Activated T-cell treated with anti-CD3 and anti-CD28 coated beads, Interleukin-2, amount 50 U/mL, for 48 hours (primary cell): ENCODE results near the gene CR1L.
"Not testable (repeated sequence)": the region's sequence is repeated elsewhere in the genome, so short reads cannot be mapped to it uniquely, and the experiment has no call there.

Source experiments
- DNase-seq, 2 experiments: peaks; one replicate each; pipeline ENCODE4 v3.0.0-alpha.2; 2020

Gene CR1L

DNA sequence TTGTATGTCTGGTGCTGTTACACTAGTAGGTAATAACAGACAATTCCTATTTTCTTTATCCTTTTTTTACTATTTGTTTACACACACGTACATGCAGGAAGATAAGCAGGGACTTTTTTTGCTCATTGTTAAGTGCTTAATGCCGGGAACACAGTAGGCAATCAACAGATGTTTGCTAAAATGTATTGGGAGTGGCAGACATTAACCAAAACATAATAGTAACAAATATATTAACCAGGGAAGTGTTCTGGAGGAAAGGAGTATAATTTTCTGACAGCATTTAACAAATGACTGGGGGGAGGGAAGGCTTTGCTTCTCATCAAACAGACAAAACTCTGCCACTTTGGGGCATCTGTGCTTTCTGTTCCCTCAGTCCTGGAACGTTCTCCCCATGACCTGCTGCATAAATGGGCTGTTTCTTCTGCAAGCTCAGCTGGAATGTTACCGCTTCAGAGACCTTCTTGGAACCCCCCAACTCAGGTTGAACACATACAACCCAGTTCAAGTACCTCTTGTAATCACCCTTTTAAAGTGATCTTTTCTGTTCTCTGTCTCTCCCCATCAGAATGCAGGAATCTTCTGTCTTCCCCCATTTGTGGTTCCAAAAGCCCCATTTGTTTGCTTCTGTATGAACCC lies 2.1 kb downstream of the CR1L start:
- no peak for DNase-seq

DNA sequence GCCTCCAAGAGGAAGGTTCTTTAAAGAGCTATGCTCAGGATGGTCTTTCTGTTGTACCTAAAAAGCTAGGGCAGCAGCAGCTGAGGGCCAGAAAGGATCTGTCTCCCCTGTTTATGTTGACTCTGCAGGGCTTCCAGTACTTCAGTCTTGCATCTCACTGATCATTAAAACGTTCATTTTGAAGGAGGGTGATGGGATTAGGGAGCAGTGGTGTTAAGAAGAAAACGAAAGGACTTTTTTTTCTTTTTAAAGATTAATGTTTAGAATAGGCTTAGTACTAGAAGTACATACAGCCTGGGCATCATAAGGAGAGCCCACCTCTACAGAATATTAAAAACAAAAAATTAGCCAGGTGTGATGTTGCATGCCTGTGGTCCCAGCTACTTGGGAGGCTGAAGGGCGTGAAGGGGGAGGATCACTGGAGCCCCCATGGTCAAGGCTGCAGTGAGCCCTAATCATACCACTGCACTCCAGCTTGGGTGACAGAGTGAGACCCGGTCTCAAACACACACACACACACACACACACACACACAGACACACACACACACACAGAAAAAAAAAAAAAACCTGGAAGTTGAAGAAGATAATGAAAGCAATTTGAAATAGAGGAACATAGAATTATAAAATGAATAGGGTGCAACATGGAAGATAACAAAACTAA lies 2.9 kb downstream of the CR1L start:
- DNase-seq: no peak

DNA sequence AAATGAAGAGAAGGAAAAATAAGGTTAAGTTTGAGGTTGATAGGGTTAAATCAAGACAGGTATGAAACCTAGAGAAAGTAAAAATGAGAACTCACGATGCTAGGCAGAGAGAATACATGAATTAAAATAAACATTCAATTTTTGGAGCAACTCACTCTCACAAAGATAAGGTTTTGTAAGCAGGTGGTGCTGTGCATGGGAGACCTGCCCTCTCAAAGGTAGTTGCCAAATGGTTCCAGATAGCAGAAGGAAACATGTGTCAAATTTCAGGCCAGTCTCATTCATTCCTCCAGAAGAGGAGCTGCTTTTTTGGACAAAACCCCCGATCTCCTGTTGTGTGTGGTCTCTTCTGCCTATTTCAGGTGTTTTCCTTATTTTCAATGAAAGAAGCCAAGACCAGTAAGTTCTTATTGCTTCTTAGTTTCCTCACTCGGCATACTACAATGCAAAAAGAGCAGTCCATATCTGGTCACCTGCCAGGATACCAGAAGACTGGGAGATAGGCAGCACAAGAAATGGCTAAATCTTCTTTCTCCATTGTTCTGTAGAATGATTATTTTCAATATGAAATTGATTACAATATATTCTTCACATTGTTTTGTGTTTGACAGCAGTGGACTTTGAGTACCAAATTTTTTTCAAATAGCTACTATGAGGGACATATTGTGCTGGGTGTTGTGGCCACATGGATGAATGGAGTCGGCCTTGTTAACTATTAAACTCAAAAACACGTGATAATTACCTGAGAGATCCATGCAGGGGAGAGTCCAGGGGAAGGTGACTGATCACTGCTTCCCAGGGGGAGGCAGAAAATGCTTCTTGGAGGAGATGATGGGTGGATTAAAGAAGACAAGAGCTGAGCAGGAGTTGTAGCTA lies 3.6 kb downstream of the CR1L start:
- DNase-seq: no peak

DNA sequence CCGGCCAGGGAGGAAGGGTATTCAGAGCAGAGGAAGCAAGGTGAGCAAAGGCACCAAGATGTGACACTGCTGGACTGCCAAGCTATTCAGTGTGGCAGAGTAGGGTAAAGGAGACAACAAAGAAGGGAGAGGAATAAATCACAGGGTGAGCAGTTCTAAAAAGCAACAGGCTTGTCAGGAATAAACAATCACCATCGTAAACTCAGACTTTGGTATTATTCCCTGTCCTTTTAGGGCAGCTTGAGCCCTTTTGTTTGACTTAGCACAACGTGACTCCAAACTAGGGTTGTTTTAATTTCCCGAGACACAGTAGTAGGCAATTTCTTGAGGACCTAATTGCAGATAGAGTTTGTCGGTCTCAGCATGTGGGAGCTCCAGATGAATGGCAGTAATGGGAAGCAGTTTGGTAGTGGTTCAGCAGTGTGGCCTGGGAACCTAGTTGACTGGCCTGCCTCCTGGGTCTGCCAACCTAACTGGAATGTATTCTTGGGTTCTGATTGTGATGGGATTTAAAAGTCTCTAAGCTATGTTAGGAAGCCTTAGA lies 4.3 kb downstream of the CR1L start:
- DNase-seq: no peak

DNA sequence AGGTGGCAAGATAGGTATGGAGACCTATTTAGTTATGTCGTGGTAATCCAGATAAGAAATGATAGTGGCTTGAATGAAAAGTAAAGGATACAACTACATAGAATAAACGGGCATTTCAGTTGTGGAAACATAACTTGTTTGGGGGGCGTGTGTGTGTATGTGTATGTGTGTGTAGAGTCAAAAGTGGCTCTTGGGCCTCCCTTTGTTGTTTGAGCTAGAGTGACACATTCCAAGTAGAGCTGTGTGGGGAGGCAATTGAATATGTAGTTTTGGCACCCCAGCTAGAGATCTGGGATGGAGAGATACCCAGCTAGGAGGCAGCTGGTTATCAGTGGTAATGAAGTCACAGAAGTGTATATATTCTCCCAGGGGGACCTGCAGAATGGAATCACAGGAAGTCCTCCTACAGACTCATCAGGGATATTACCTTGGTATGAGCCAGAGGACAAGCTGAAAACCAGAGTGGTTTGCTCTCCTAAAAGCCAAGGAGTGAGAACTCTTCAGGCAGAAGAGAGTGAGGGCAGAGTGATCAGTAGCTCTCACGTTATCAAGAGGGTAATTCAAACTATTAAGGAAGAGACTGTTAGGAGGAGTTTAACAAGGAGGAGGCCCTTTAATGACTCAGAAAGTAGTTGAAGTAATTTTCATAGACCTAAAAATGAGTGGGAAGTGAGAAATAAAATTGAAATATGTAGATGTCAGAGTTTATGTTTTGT lies 5.1 kb downstream of the CR1L start:
- no peak for DNase-seq

DNA sequence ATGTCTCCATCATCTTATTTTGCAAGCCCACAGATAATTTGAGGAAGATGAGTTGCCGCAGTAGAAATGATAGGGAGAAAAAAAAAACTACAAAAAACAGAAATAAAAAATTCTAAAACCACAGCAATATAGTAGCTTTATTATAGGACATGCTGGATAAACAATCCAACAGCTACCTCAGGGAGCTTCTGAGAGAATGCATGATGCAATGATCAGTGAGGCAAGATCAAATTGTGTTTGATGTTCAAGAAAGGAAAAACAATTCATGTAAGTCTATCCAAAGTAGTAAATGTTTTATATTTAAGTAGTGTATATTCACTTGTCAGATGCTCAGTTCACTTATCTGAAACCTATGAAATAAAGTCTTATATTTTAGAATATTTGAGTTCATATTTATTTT lies 6.7 kb downstream of the CR1L start:
- DNase-seq: no peak

DNA sequence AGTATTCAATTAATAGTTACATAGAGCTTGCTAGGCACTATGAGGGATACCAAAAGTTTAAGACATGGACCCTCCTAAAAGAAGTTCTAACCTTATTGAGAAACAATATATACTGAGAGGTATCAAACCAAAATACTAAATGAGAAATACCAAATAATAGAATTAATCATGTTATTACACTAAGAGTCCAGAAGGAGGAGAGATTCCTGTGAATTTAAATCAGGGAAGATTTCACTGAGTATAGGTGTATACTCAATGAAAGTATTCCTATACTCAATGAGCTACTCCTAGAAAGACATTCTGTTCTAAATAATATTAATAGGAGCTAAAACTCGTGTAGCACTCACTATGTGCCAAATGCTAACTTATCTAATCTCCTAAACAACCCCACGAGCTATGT lies 9.4 kb downstream of the CR1L start:
- DNase-seq: no peak

DNA sequence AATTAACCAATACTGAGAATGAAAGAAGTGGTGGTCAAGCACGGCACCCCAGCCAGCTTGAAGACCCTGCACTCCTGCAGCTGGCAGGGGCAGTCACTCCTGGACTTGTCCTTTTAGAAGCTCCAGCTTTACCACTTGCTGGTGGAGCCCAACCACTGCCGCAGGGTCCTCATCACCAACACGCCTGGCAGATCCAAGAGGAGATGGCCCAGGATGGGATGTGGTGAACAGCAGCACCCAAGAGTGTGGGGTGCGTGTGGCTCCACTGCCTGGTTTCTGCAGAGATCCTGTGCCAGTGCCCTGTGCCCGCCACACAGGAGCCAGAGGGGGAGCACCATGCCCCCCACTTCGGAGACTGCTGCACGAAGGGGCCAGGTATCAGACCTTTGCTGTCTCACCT lies 13.5 kb downstream of the CR1L start:
- DNase-seq: no peak

DNA sequence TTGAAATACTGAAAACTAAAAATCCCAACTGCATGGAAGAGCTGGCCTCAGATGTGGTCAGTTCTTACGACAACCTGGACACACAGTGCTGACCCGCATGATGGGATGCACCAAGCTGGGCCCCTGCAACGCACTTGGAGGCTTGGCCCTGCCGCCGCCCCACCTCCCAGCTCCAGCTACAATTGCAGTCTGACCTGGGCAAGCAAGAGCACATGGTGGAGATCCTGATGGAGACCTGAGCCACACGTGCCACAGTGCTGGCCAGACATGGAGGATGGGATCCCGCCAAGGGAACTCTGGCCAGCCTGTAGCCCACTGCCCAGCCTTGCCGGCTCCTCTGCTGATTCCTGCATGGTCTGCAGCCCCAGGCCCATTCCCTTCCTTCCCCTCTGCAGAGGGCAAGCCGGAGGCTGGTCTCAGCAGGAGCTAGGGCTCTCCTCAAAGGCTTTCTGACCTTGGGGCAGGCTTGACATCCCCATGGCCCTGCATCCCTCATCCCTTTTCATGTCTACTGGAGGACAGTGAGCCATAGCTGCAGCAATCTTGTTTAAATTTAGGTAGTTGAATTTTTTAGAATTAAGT lies 14.1 kb downstream of the CR1L start:
- no peak for DNase-seq

DNA sequence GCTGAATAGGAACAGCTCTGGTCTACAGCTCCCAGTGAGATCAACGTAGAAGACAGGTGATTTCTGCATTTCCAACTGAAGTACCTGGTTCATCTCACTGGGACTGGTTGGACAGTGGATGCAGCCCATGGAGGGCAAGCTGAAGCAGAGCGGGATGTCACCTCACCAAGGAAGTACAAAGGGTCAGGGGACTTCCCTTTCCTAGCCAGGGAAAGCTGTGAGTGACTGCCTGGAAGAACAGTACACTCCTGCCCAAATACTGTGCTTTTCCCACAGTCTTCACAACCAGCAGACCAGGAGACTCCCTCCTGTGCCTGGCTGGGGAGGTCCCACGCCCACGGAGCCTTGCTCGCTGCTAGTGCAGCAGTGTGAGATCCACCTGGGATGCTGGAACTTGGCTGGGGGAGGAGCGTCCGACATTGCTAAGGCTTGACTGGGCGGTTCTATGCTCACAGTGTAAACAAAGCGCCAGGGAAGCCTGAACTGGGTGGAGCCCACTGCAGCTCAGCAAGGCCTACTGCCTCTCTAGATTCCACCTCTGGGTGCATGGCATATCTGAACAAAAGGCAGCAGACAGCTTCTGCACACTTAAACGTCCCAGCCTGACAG lies 14.7 kb downstream of the CR1L start:
- DNase-seq: no peak

DNA sequence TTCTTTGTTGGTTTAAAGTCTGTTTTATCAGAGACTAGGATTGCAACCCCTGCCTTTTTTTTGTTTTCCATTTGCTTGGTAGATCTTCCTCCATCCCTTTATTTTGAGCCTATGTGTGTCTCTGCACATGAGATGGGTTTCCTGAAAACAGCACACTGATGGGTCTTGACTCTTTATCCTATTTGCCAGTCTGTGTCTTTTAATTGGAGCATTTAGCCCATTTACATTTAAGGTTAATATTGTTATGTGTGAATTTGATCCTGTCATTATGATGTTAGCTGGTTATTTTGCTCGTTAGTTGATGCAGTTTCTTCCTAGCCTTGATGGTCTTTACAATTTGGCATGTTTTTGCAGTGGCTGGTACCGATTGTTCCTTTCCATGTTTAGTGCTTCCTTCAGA lies 16.5 kb downstream of the CR1L start:
- DNase-seq: not testable (repeated sequence)

DNA sequence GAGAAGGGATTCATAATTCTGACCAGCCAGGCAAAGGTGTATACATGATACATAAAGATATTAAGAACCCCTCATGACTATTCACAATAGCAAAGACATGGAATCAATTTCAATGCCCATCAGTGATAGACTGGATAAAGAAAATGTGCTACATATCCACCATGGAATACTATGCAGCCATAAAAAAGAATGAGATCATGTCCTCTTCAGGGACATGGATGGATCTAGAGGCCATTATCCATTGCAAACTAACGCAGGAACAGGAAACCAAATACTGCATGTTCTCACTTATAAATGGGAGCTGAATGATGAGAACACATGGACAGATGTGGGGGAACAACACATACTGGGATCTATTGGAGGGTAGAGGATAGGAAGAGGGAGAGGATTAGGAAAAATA lies 21.4 kb downstream of the CR1L start:
- DNase-seq: no peak

DNA sequence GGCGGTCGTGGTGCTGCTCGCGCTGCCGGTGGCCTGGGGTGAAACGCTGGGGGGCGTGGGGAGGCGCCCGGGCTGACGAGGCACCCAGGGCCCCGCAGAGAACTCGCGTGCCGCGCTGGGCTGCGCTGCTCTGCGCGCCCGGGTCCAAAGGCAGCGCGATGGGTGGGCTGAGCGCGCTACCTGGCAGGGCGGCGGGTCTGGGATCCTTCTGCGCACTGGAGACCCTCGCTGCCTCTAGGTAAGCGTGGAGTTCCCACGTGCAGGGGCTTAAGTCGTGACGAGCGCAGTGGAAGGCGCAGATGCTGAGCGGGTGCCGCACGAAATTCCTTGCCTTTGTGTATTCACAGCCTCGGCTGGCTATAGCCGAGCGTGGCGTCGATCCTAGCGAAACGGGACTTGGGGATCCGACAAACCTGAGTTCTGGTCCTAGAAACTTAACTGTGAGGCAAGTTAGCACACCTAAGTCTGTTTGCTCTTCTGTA lies 24.6 kb downstream of the CR1L start:
- no peak for DNase-seq

DNA sequence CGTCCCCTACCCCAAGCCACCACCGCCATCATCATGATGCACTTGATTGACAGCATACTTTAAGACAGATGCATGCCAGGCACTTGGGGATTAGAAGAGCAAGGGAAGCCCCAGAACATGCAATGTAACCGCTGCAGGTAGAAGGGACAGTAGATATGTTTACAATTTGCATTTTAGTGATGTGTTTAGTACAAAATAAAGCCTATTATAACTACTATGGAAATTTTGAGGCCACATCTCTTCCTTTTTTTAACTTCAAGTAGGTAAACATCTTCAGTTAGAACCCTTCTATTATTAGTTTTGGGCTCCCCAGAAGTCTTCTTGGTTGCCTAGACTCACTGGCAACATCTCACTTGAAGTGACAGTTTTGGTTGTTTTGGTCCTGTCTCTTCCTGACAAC lies 25.3 kb downstream of the CR1L start:
- no peak for DNase-seq

DNA sequence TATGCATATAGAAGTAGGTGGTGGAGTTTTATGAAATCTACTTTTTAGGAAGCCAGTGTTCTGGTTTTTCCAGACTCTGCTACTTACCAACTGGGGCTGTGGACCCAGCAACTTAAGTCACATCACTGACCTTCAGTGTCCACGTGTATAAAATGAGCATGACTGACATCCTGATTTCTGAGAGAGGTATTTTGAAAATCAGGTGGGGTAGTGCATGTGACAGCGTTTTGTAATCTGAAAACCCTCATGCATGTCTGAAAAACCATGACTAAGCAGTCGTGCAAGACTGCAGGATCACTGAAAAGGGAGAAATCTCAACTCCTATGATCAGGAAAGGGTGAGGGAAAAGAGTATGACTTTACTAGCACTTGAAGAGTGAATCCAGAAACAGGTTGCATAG lies 26.1 kb downstream of the CR1L start:
- DNase-seq: no peak

DNA sequence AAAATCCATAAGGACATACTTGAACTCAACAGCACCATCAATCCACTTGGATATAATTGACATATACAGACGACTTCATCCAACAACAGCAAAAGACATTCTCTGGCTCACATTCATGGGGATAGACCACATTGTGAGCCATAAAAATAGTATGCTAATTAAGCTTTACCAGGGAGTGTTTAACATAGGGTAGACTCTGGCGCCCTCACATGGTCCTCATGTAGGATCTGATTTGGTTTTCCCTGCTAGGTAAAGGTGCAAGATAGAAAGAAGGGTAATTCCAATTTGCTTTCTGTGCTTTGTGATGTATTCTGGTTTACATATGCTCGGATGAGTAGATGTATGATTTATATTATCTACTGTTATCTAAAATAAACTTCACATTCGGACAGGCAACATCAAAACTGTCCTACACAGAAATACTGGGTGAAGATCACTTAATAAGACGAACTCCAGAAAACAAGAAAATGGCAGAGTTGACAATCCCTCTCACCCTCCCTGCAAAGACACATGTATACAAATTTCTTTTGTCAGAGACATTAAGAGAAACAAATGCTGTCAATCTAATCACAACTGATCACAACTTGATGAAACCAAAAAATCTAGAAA lies 27.7 kb downstream of the CR1L start:
- DNase-seq: no peak

DNA sequence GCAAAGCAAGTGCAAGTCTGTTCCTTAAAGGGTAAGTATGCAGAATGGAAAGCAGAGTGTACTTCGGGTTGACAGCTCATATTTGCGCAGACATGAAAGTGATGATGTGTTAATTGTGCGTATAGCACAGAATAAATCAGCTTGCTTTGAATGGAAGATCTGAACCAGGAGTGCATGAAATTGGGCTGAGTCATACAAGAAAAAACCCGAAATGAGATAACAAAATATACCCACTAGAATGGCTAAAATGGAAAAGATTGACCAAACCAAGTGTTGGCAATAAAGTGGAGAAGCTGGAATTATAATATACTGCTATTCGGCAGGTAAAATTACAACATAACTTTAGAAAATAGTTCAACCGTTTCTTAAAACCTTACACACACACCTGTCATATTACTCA lies 28.5 kb downstream of the CR1L start:
- DNase-seq: no peak

DNA sequence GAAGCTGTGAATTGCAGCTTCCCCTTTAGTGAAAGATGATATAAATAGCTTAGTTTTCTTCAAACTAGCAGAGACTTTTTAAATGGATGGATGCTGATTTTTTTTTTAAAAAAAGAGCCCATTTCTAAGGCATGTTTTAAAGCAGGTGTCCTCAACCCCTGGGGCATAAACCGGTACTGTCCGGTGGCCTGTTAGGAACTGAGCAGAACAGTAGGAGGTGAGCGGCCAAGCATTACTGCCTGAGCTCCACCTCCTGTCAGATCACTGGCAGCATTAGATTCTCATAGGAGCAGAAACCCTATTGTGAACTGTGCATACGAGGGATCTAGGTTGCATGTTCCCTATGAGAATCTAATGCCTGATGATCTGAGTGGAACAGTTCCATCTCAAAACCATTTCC lies 31.2 kb downstream of the CR1L start:
- no peak for DNase-seq

DNA sequence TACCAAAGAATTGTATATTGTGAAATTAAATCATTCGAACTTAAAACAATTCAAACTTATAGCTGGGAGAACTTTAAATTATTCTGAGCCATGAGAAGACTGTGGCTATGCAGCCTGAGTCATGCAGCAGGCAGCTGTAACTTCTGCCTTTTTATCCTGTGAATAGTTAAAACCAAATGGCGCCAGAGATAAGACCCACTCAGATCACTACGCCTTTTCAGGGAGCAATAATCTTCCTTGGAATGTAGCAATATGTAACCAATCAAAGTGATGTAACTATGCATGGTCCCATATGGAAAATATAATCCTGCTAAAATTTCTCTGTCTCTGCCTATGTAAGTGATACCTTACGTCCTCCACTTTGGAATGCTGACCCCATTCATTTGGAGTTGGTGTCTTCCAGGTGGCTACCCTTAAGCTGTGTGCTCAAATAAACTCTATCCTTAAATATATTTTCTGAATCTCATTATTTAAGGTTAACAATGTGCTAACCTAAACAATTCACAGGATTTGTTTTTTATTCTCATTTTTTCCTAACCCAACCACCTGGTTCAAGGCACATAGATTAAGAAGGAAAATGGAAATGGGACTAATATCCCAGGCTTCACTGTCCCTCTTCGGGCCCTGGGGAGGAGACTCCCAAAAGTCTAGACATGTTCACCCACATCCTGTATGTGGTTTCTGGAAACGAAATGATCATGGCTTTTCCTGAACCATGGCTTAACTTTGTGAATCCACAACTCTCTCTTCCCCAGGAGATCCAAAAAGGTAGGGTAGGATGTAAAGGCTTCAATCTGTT lies 35.9 kb downstream of the CR1L start:
- not testable (repeated sequence) for DNase-seq

DNA sequence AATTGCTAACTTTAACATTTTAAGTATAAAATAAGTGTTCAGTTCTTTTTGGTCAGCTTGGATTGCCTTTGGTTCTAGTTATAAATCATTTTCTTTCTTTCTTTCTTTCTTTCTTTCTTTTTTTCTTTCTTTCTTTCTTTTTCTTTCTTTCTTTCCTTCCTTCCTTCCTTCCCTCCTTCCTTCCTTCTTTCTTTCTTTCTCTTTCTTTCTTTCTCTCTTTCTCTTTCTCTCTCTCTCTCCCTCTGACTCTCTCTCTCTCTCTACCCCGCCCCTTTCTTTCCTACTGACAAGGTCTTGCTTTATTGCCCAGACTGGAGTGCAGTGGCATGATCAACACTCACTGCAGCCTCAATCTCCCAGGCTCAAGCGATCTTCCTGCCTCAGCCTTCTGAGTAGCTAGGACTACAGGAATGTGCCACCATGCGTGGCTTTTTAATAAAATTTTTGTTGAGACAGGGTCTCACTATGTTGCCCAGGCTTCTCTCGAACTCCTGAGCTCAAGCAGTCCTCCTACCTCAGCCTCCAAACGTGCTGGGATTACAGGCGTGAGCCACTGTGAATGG lies 38.0 kb downstream of the CR1L start:
- not testable (repeated sequence) for DNase-seq
